HG02870 (cell line): ENCODE results near the gene SEC22C.
A peak's percentile ranks its signal among the peaks of the same experiment; 100 is the strongest.
"Not testable (repeated sequence)": the region's sequence is repeated elsewhere in the genome, so short reads cannot be mapped to it uniquely, and the experiment has no call there.

Source experiments
- ATAC-seq: cut with Tn5 transposase; IDR thresholded peaks from one replicate; pipeline ENCODE4 v1.9.1; 2021; ENCODE audit warnings: mild to moderate bottlenecking, moderate library complexity; ENCODE audit not compliant: unreplicated experiment

Gene SEC22C, protein sequence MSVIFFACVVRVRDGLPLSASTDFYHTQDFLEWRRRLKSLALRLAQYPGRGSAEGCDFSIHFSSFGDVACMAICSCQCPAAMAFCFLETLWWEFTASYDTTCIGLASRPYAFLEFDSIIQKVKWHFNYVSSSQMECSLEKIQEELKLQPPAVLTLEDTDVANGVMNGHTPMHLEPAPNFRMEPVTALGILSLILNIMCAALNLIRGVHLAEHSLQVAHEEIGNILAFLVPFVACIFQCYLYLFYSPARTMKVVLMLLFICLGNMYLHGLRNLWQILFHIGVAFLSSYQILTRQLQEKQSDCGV

DNA sequence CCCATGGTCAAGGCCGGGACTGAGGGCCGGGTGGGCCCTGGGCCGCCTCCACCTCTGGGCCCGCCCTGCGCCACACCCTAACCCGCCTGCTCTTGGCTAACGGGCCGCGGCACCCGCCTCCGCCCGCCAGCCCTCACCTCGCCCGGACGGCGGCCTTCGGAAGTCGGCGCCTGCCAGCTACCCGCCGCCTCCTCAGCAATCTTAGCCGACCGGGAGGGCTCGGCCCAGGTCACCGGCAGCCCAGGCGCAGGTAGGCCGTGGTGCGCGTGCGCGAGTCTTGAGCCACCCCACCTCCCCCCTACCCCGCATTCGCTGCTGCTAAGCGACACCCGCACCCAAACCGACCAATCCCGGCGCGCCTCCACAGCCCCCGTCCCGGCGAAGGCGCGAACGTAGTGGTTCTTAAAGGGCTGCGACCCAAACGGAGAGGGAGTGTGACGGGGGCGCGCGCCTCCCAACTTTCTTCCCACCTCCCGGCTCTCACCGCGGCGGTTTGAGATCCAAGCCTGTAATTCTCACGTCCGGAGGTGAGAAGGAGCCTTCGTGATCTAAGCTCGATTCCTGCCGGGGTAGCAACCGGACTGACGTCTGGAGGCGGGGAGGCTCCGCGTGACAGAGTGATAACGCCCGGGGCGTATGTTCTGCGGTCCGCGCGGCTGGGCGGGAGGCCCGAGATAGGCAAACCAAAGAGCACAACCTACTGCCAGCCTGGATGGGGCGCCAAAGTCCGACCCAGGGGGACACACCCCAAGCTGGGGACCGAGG, at the start of gene SEC22C:
TSS of gene SEC22C (minus strand) at position 259 of the 765 bp plus-strand sequence. CDS start 12,921 bp downstream, outside the sequence.
- ATAC-seq: peak; percentile 90

DNA sequence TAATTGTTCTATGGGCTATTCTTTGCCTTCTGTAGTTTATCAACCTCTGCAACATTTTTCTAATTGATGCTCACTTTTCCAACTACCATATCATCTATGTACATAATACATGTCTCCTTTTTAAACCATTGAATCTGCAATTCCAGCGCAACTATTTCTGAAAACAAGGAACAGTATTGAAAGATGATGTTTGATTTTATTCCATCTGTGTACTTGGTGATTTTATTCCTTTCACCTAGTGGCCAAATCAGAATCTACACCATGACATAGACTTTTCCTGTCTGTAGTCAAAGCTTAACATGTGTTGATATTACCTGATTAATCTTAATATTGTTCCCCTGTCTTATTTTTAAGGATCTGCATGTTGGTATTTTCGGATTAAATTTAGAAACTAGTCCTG, 31.7 kb upstream of the SEC22C start:
- ATAC-seq: no peak

DNA sequence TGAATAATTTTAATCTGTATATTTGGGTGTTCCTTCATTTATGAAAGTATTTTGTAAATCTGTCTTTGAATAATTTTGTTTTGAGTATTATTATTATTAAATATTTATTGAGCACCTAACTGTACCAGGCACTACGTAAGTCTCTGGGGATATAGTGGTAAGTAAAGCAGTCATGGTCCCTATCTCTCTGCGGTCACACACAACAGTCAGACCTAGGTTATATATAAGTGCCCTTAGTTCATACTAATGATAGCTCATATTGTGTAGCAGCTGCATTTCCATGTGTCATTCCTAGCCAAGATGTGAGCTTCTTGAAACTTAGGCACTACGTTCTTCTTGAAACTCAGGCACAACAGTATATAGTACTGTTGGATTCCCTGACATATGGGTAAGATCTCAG, 31.2 kb upstream of the SEC22C start:
- ATAC-seq: peak; percentile 55

GRCh38 chr3:42612217-42612616, 30.4 kb upstream of the SEC22C start:
- ATAC-seq: no peak

GRCh38 chr3:42610976-42611375, 29.2 kb upstream of the SEC22C start:
- no peak for ATAC-seq

DNA sequence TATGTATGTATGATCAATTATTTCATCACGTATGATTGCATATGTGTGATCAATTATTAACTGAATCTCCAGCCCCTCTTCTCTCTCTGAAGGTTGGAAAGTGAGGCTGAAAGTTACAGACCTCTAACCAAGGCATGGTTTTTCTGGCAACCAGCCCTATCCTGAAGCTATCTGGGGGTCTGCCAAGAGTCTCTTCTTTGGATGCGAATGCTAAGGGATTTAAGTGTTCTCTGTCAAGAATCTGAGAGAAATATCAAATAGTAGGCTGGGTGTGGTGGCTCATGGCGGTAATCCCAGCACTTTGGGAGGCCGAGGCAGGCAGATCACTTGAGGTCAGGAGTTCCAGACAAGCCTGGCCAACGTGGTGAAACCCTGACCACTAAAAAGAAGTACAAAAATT, 26.8 kb upstream of the SEC22C start:
- ATAC-seq: no peak

DNA sequence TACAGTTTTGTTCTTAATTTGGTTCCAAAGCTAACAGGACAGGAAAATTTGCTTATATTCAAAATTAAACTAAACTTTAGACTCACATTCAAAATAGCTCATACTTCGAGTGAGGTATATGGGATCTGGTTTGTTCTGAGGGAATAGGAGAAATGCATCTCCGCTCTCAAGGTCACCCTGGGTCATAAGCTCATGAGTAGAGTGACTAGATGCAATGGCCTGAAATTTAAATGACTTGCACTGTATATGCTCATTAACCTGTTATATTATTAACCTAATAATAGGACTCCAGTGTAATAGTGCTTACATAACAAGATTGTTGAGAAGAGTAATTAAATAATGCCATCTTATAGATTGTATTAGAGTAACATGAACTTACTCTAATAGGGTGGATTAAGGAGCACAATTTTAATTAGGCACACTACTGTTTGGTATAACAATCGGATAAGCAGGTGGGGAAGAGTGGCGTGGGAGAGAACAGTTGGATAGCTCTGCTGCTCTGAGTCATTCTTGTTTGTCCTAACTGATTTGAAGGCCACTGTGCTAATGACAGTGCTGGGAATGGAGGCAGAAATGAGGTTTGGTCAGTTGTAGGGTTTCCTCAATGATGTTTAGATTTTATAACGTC, 23.9 kb upstream of the SEC22C start:
- ATAC-seq: no peak

DNA sequence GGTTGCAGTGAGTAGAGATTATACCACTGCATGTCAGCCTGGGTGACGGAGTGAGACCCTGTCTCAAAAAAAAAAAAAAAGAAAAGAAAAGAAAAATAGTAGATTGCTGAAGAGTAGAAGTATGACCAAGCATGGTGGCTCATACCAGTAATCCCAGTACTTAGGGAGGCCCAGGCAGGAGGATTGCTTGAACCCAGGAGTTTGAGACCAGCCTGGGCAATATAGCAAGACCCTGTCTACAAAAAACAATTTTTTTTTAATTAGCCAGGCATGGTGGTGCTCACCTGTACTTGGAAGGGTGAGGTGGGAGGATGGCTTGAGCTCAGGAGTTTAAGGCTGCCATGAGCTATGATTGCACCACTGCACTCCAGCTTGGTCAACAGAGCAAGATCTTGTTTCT, 21.2 kb upstream of the SEC22C start:
- ATAC-seq: no peak

DNA sequence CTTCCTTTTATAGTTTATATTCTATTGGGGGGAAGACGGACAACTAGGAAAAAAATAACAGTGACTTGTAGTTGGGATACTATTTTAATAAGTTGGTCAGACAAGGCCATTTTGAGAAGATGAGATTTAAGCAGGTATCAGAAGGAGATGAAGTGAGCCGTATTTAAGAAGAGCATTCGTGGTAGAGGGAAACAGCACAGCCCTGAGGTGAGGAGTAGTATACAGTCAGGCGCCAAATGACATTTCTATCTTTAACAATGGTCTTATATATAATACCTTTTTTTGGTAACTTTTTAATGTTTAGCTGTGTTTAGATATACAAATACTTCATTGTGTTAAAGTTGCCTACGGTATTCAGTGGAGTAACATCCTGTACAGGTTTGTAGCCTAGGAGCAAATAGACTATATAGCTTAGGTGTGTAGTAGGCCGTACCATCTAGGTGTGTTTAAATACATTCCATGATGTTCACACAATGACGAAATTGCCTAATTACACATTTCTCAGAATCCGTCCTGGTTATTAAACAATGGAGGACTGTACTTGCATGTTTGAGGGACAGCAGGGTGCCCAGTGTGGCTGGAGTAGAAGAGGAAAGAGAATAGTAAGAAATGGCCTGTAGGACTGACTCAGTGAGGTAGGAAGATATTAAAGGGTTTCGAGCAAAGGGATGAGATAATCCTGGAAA, 20.3 kb upstream of the SEC22C start:
- no peak for ATAC-seq

- ATAC-seq: peak; percentile 27
Measured at GRCh38 chr3:42600958-42601675, 19.4 kb upstream of the SEC22C start.

- peak; percentile 79 for ATAC-seq
Measured at GRCh38 chr3:42600111-42600957, 18.6 kb upstream of the SEC22C start, which contains the start of gene NKTR. Gene NKTR, plus strand, starts transcription at chr3:42600686. Its CDS starts 321 bp downstream, at chr3:42601007.

GRCh38 chr3:42597098-42597497, 15.3 kb upstream of the SEC22C start:
- ATAC-seq: not testable (repeated sequence)

GRCh38 chr3:42595682-42596081, 13.9 kb upstream of the SEC22C start:
- ATAC-seq: no peak

- no peak for ATAC-seq
Measured at GRCh38 chr3:42593635-42594034, 11.9 kb upstream of the SEC22C start.

- ATAC-seq: no peak
Measured at GRCh38 chr3:42591811-42592210, 10.0 kb upstream of the SEC22C start.

DNA sequence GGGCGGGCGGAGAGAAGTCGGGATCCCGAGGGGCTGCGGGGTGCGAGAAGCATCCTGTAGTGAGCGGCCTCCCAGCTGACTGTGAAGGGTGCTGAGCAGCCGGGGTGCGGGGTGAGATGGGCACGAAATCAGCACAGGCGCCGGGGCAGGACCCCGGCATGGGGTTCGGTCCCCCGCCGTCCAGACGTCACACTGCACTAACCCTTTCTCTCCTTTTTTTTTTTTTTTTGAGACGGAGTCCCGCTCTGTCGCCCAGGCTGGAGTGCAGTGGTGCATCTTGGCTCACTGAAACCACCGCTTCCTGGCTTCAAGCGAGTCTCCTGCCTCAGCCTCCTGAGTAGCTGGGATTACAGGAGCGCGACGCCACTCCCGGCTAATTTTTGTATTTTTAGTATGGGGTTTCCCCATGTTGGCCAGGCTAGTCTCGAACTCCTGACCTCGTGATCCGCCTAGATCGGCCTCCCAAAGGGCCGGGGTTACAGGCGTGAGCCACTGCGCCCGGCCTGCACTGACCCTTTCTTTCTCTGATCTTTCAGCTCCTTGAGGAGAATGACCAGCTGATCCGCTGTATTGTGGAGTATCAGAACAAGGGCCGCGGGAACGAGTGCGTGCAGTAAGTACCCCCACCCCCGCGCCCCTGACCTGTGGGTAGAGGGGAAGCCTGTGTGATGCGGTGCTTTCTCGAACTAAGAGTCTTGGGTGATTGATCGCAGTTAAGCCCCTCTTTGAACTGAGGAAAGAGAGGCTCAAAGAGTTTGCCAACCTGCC, 9.4 kb upstream of the SEC22C start:
- no peak for ATAC-seq

GRCh38 chr3:42589382-42590109, 7.8 kb upstream of the SEC22C start:
- no peak for ATAC-seq

GRCh38 chr3:42588625-42589024, 6.9 kb upstream of the SEC22C start:
- no peak for ATAC-seq
